ENCODE measurements around the gene ZNF684. TPM values are rescaled to one million over a fixed set of nuclear protein-coding genes. Genes with fewer than 3 reads are reported as not detected.
"Not testable (repeated sequence)": the region's sequence is repeated elsewhere in the genome, so short reads cannot be mapped to it uniquely, and the experiment has no call there.

Gene ZNF684
- total and polyA plus RNA-seq, 7 donors: 1.0 to 3.2 (median 2.1) TPM

- no peaks in the 10 kb centered on the region for H3K27me3 ChIP-seq (ENCODE audit: insufficient read depth in 3 of 3, low read length in 2 of 3)
- H3K4me3 ChIP-seq: no peak overlapping the region
- no peaks in the 10 kb centered on the region for H3K4me1 ChIP-seq
- no peaks in the 10 kb centered on the region for H3K9me3 ChIP-seq
- H3K36me3 ChIP-seq (ENCODE audit: insufficient read depth in 1 of 2, low read depth in 1 of 2): no peaks in the 10 kb centered on the region
- TF ChIP-seq, protein P1, sequence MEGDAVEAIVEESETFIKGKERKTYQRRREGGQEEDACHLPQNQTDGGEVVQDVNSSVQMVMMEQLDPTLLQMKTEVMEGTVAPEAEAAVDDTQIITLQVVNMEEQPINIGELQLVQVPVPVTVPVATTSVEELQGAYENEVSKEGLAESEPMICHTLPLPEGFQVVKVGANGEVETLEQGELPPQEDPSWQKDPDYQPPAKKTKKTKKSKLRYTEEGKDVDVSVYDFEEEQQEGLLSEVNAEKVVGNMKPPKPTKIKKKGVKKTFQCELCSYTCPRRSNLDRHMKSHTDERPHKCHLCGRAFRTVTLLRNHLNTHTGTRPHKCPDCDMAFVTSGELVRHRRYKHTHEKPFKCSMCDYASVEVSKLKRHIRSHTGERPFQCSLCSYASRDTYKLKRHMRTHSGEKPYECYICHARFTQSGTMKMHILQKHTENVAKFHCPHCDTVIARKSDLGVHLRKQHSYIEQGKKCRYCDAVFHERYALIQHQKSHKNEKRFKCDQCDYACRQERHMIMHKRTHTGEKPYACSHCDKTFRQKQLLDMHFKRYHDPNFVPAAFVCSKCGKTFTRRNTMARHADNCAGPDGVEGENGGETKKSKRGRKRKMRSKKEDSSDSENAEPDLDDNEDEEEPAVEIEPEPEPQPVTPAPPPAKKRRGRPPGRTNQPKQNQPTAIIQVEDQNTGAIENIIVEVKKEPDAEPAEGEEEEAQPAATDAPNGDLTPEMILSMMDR (IDR thresholded peaks at IDR 0.05): no peak
- no peak overlapping the region for H3K27ac ChIP-seq
- intact Hi-C loops (cut with DNase I): no loop called here
- DNase-seq (no peak), ATAC-seq (no peak)
- 69 to 77% (median 77%) methylated on average over 3 of the region's 3 CpGs for WGBS, 3 donors
Observed at GRCh38 chr1:40564506-40564905, 33.1 kb downstream of the ZNF684 start.

DNA sequence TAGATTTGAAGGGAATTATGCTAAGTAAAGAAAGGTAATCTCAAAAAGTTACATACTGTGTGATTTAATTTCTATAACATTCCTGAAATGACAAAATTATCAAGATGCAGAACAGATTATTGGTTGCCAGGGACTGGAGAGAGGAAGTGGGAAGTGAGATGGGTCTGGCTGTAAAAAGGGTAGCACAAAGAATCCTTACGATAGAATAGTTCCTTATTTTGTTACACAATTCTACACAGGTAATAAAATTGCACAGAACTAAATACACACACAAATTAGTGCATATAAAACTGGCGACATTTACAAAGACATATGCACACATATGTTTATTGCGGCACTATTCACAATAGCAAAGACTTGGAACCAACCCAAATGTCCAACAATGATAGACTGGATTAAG, 33.5 kb downstream of the ZNF684 start:
- TF ChIP-seq, protein P1 (IDR thresholded peaks at IDR 0.05): no peak
- H3K9me3 ChIP-seq: no peaks in the 10 kb centered on the region
- H3K27ac ChIP-seq: no peak overlapping the region
- H3K4me1 ChIP-seq: no peaks in the 10 kb centered on the region
- intact Hi-C loops (cut with DNase I): no loop called here
- ATAC-seq (no peak), DNase-seq (no peak)
- WGBS, 3 donors: 89 to 90% (median 89%) methylated on average over 3 of the region's 3 CpGs
- H3K36me3 ChIP-seq (ENCODE audit: insufficient read depth in 1 of 2, low read depth in 1 of 2): no peaks in the 10 kb centered on the region
- H3K4me3 ChIP-seq: no peak overlapping the region
- H3K27me3 ChIP-seq (ENCODE audit: insufficient read depth in 3 of 3, low read length in 2 of 3): no peaks in the 10 kb centered on the region

DNA sequence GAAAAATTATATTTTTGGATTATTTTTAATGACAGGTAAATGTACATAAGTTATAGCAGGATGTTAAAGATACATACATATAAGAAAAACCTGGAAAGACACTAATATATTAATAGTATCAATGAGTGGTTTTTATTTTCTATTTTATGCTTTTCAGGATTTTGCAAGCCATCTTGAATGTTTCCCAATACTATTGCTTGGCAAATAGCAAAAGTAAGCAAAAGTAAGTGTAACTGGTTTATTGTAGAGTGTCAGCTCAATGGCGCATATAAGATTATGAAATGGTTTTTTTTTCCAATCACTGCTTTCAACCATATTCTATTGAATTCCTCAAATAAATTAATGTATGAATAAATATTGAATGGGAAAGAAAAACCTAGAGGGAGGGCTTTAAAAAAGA, 36.4 kb downstream of the ZNF684 start:
- Histone ChIP-seq H3K4me1 (no peaks in the 10 kb centered on the region), H3K27ac (no peak overlapping the region), H3K27me3 (ENCODE audit: insufficient read depth in 3 of 3, low read length in 2 of 3) (no peaks in the 10 kb centered on the region), H3K4me3 (no peak overlapping the region), H3K36me3 (ENCODE audit: insufficient read depth in 1 of 2, low read depth in 1 of 2) (no peaks in the 10 kb centered on the region), H3K9me3 (no peaks in the 10 kb centered on the region)
- no peak for ATAC-seq
- intact Hi-C loops (cut with DNase I): no loop called here
- TF ChIP-seq, protein P1 (IDR thresholded peaks at IDR 0.05): no peak
- 88 to 98% (median 94%) methylated on average over 1 of the region's 1 CpG for WGBS, 3 donors
- DNase-seq: no peak

GRCh38 chr1:40574805-40575204, 43.4 kb downstream of the ZNF684 start:
- H3K36me3 ChIP-seq (ENCODE audit: insufficient read depth in 1 of 2, low read depth in 1 of 2); H3K4me1 ChIP-seq; intact Hi-C loops (cut with DNase I); H3K27me3 ChIP-seq (ENCODE audit: insufficient read depth in 3 of 3, low read length in 2 of 3); ATAC-seq; DNase-seq; H3K27ac ChIP-seq; H3K4me3 ChIP-seq; H3K9me3 ChIP-seq: not testable (repeated sequence)
- 38 to 55% (median 50%) methylated on average over 3 of the region's 3 CpGs for WGBS, 3 donors

DNA sequence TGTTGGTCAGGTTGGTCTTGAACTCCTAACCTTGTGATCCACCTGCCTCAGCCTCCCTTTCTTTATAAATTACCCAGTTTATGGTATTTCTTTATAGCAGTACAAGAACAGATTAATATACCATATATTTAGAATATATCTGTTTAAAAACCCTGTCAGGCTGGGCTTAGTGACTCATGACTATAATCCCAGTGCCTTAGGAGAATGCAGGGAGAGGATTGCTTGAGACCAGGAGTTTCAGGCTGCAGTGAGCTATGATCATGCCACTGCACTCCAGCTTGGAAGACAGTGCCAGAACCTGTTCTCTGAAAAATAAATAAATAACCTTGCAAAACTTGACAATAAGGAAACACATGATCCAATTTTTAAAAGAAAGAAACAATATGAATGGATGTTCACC, 43.9 kb downstream of the ZNF684 start:
- H3K9me3 ChIP-seq: no peaks in the 10 kb centered on the region
- no peaks in the 10 kb centered on the region for H3K36me3 ChIP-seq (ENCODE audit: insufficient read depth in 1 of 2, low read depth in 1 of 2)
- no peaks in the 10 kb centered on the region for H3K4me1 ChIP-seq
- H3K27me3 ChIP-seq (ENCODE audit: insufficient read depth in 3 of 3, low read length in 2 of 3): no peaks in the 10 kb centered on the region
- ATAC-seq (no peak), DNase-seq (no peak)
- no peak overlapping the region for H3K4me3 ChIP-seq
- no peak overlapping the region for H3K27ac ChIP-seq
- intact Hi-C loops (cut with DNase I): no loop called here
- TF ChIP-seq, protein P1 (IDR thresholded peaks at IDR 0.05): no peak

Data from psoas muscle (tissue), 8 donors.